Neuronal stem cell (in vitro differentiated cells): ENCODE results near the gene FSD1.
"Not testable (repeated sequence)": the region's sequence is repeated elsewhere in the genome, so short reads cannot be mapped to it uniquely, and the experiment has no call there.

ENCODE experiments used
- DNase-seq: peaks from one replicate; pipeline ENCODE4 v3.0.0-alpha.2; 2013; ENCODE audit warnings: low spot score
- H2AFZ ChIP-seq: one replicate; pipeline ENCODE4 v1.6.1; 2013; ENCODE audit warnings: mild to moderate bottlenecking, low read length, inconsistent platforms
- H2AK5ac ChIP-seq: 2 replicates; pipeline ENCODE4 v1.6.1; 2013; ENCODE audit warnings: low read depth, mild to moderate bottlenecking, inconsistent platforms, low read length, moderate library complexity, mixed read lengths
- H2BK120ac ChIP-seq: 2 replicates; pipeline ENCODE4 v1.6.1; 2013; ENCODE audit warnings: low read depth, mild to moderate bottlenecking, inconsistent platforms, low read length, moderate library complexity, mixed read lengths
- H2BK12ac ChIP-seq: one replicate; pipeline ENCODE4 v1.6.1; 2013; ENCODE audit warnings: low read length, inconsistent platforms
- H2BK15ac ChIP-seq: 2 replicates; pipeline ENCODE4 v1.6.1; 2013; ENCODE audit warnings: mild to moderate bottlenecking, low read length, inconsistent platforms, mixed read lengths
- H2BK5ac ChIP-seq: one replicate; pipeline ENCODE4 v1.6.1; 2013; ENCODE audit warnings: inconsistent platforms, mild to moderate bottlenecking, low read length, moderate library complexity
- H3K14ac ChIP-seq: one replicate; pipeline ENCODE4 v1.6.1; 2013; ENCODE audit warnings: low read length, inconsistent platforms
- H3K18ac ChIP-seq: 2 replicates; pipeline ENCODE4 v1.6.1; 2013; ENCODE audit warnings: low read length, inconsistent platforms
- H3K23ac ChIP-seq: 2 replicates; pipeline ENCODE4 v1.6.1; 2013; ENCODE audit warnings: low read depth, mild to moderate bottlenecking, mixed read lengths, low read length, inconsistent platforms; ENCODE audit not compliant: poor library complexity
- H3K27ac ChIP-seq: replicated peaks from 3 replicates; pipeline ENCODE4 v1.5.1; 2013; ENCODE audit warnings: low read length, inconsistent platforms
- H3K27me3 ChIP-seq, 3 experiments: 2 replicates each; pipeline ENCODE4 v1.6.1; 2013; ENCODE audit warnings: low read length in 3 of 3, mild to moderate bottlenecking in 2 of 3, inconsistent platforms in 1 of 3, low read depth in 1 of 3, mixed read lengths in 1 of 3, moderate library complexity in 1 of 3; ENCODE audit not compliant: control insufficient read depth in 3 of 3, insufficient read depth in 3 of 3
- H3K36me3 ChIP-seq, 2 donors: replicated peaks in 1 of 2; 2 replicates each; pipeline ENCODE4 v1.6.1; 2013; ENCODE audit warnings: low read length in 2 of 2; ENCODE audit not compliant: control insufficient read depth in 2 of 2, insufficient read depth in 2 of 2
- H3K4ac ChIP-seq: 2 replicates; pipeline ENCODE4 v1.6.1; 2013; ENCODE audit warnings: inconsistent platforms, mild to moderate bottlenecking, low read length, moderate library complexity
- H3K4me1 ChIP-seq, 2 donors: 1 replicate in 1 of 2; 2 replicates in 1 of 2; pipeline ENCODE4 v1.6.1; 2013; ENCODE audit warnings: low read length in 2 of 2, low read depth in 1 of 2; ENCODE audit not compliant: control insufficient read depth in 2 of 2, insufficient read depth in 1 of 2
- H3K4me2 ChIP-seq: one replicate; pipeline ENCODE4 v1.6.1; 2013; ENCODE audit warnings: mild to moderate bottlenecking, low read length, inconsistent platforms; ENCODE audit not compliant: insufficient read depth, poor library complexity, severe bottlenecking
- H3K4me3 ChIP-seq, 2 donors: 2 replicates each; pipeline ENCODE4 v1.5.1; 2013; ENCODE audit warnings: low read length in 2 of 2, mild to moderate bottlenecking in 2 of 2, inconsistent platforms in 1 of 2, moderate library complexity in 1 of 2
- H3K79me1 ChIP-seq: one replicate; pipeline ENCODE4 v1.6.1; 2013; ENCODE audit warnings: low read depth, mild to moderate bottlenecking, inconsistent platforms, low read length, moderate library complexity
- H3K9ac ChIP-seq: one replicate; pipeline ENCODE4 v1.6.1; 2013; ENCODE audit warnings: mild to moderate bottlenecking, low read depth, low read length, inconsistent platforms; ENCODE audit not compliant: poor library complexity
- H3K9me3 ChIP-seq, 2 donors: replicated peaks in 1 of 2; 2 replicates each; pipeline versions ENCODE3 to v1.6.1; 2013; ENCODE audit warnings: low read length in 2 of 2, mild to moderate bottlenecking in 2 of 2, inconsistent platforms in 1 of 2, low read depth in 1 of 2, mixed read lengths in 1 of 2, moderate library complexity in 1 of 2; ENCODE audit not compliant: control insufficient read depth in 2 of 2, insufficient read depth in 1 of 2
- H4K8ac ChIP-seq: one replicate; pipeline ENCODE4 v1.6.1; 2013; ENCODE audit warnings: low read depth, mild to moderate bottlenecking, inconsistent platforms, low read length, moderate library complexity
- H4K91ac ChIP-seq: one replicate; pipeline ENCODE4 v1.6.1; 2013; ENCODE audit warnings: low read length, low read depth, mild to moderate bottlenecking, inconsistent platforms; ENCODE audit not compliant: poor library complexity
- whole genome bisulfite sequencing, 2 donors: extraction: QIAGEN DNeasy Blood & Tissue Kit; methylation state at CpG; one replicate each; pipeline ENCODE4 v1.1.7; 2013; ENCODE audit warnings: missing lambda C conversion rate in 2 of 2, mixed read lengths in 1 of 2; ENCODE audit not compliant: insufficient read length in 2 of 2, insufficient replicate concordance in 1 of 2; ENCODE audit errors: extremely low coverage in 2 of 2; 5-methylcytosine and 5-hydroxymethylcytosine counted together

Gene FSD1

DNA sequence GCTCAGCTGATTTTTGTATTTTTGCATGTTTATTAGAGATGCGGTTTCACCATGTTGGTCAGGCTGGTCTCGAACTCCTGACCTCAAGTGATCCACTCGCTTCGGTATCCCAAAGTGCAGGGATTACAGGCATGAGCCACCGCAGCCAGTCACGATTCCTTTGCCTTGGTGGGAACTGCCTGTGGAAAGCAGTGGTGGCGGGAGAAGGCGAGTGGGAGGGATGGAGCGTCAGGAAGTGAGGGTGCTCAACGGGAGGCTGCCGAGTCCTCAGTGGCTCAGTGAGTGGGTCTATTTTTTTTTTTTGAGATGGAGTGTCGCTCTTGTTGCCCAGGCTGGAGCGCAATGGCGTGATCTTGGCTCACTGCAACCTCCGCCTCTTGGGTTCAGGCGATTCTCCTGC, 44.8 kb downstream of the FSD1 start:
- H3K18ac ChIP-seq, H2BK120ac ChIP-seq, H3K4me3 ChIP-seq, H4K8ac ChIP-seq, H3K27me3 ChIP-seq, H2BK12ac ChIP-seq, H4K91ac ChIP-seq, H3K27ac ChIP-seq, H3K23ac ChIP-seq, DNase-seq, H3K4ac ChIP-seq, H2BK5ac ChIP-seq, H3K79me1 ChIP-seq, H3K9me3 ChIP-seq, H2BK15ac ChIP-seq, H3K14ac ChIP-seq, H2AK5ac ChIP-seq, H3K4me1 ChIP-seq, H3K9ac ChIP-seq, H2AFZ ChIP-seq, H3K4me2 ChIP-seq: not testable (repeated sequence)
- peaks cover 24 to 72% of the 10 kb centered on the region in 2 donors for H3K36me3 ChIP-seq
- no CpG with 5 or more reads among the region's 16 CpGs for WGBS, 2 donors

DNA sequence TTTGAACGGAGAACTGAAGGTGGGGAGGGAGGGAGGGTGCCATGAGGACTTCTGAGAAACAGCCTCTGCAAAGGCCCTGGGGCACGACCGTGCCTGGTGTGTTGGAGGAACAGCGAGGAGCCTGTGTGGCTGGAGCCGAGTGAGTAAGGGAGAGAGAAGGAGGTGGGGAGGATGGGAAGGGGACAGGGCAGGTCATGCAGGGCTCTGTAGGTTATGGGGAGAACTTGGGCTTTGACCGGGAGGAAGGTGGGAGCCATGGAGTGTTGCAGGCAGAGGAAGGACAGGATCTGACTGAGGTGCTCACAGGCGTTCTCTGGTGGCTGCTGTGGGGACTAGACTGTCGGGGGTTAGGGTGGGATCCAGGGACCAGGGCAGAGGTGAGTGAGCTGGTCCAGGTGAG, 45.7 kb downstream of the FSD1 start:
- no peak overlapping the region for H2BK15ac ChIP-seq
- H2AFZ ChIP-seq = no peak overlapping the region
- H3K4me1 ChIP-seq = peaks cover 0 to 1% of the 10 kb centered on the region in 2 donors
- no peak overlapping the region for H3K23ac ChIP-seq
- H4K91ac ChIP-seq = no peak overlapping the region
- DNase-seq = no peak
- H3K27me3 ChIP-seq = no peaks in the 10 kb centered on the region
- no peak overlapping the region for H3K9ac ChIP-seq
- no peak overlapping the region for H3K4me2 ChIP-seq
- H3K36me3 ChIP-seq = peaks cover 28 to 80% of the 10 kb centered on the region in 2 donors
- no peak overlapping the region for H2BK5ac ChIP-seq
- peak overlapping the region in 1 of 2 donors; percentile 5 for H3K4me3 ChIP-seq
- no CpG with 5 or more reads among the region's 8 CpGs for whole genome bisulfite sequencing, 2 donors
- no peak overlapping the region for H2BK120ac ChIP-seq
- no peaks in the 10 kb centered on the region for H3K9me3 ChIP-seq
- no peak overlapping the region for H4K8ac ChIP-seq
- H3K14ac ChIP-seq = no peak overlapping the region
- H3K4ac ChIP-seq = no peak overlapping the region
- no peak overlapping the region for H2AK5ac ChIP-seq
- H2BK12ac ChIP-seq = no peak overlapping the region
- peaks cover 3% of the 10 kb centered on the region for H3K79me1 ChIP-seq
- no peak overlapping the region for H3K18ac ChIP-seq
- H3K27ac ChIP-seq = no peak overlapping the region

DNA sequence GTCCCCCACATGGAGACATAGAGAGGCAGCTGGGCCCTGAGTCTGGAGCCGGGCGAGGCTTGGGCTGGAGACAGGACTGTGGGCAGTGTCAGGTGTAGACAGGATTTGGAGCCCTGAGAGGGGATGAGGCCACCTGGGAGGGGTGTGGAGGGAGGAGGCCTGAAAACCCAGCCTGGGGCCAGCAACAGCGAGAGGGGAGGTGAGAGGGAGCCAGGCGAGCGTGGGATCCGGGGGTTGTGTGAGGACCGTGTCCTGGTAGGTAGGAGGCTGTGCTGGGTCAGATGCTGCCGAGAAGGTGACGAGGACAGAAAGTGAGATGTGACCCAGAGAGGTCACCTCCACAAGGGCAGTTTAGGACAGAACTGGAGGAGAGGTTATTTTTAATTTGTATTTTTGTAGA, 46.3 kb downstream of the FSD1 start:
- Histone ChIP-seq H3K23ac (peak overlapping the region; percentile 17), H4K91ac (no peak overlapping the region), H2AK5ac (no peak overlapping the region), H2BK5ac (no peak overlapping the region), H2AFZ (no peak overlapping the region), H3K9me3 (no peaks in the 10 kb centered on the region), H3K14ac (no peak overlapping the region), H3K9ac (no peak overlapping the region), H3K4me2 (no peak overlapping the region), H3K4ac (no peak overlapping the region), H3K4me3 (no peak overlapping the region), H2BK12ac (peak overlapping the region; percentile 46), H3K36me3 (peaks cover 24 to 77% of the 10 kb centered on the region in 2 donors), H3K4me1 (peaks cover 0 to 1% of the 10 kb centered on the region in 2 donors), H4K8ac (no peak overlapping the region), H2BK15ac (no peak overlapping the region), H3K27me3 (no peaks in the 10 kb centered on the region), H3K79me1 (peaks cover 3% of the 10 kb centered on the region), H3K27ac (no peak overlapping the region), H3K18ac (no peak overlapping the region), H2BK120ac (no peak overlapping the region)
- DNase-seq = no peak
- no CpG with 5 or more reads among the region's 9 CpGs for WGBS, 2 donors

DNA sequence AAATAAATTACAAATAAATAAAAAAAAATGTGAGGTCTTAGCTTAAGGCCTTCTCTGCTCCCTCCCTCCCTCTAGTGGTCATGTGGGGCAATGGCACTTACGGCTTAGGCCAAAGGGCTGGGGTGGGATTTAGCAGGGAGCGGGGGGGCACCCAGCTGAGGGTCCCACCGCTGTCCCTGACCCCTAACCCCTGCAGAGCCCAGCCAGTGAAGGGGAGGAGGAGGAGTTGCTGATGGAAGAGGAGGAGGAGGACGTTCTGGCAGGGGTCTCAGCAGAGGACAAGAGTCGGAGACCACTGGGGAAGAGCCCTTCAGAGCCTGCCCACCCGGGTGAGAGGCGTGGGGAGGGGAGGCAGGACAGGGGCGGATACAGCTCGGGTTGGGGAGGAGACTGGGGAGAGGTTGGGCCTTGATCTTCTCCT, 48.3 kb downstream of the FSD1 start:
- Histone ChIP-seq H2BK15ac (peak overlapping the region; percentile 55), H2AFZ (no peak overlapping the region), H3K9ac (peak overlapping the region; percentile 60), H3K4me2 (no peak overlapping the region), H3K18ac (peak overlapping the region; percentile 27), H3K14ac (no peak overlapping the region), H2BK12ac (no peak overlapping the region), H3K79me1 (peaks cover 5% of the 10 kb centered on the region), H3K9me3 (no peaks in the 10 kb centered on the region), H3K4me3 (no peak overlapping the region), H3K27me3 (no peaks in the 10 kb centered on the region), H2AK5ac (peak overlapping the region; percentile 86), H2BK5ac (no peak overlapping the region), H3K27ac (no peak overlapping the region), H3K36me3 (peaks cover 22 to 80% of the 10 kb centered on the region in 2 donors), H3K4ac (no peak overlapping the region), H4K91ac (no peak overlapping the region), H3K4me1 (peaks cover 0 to 1% of the 10 kb centered on the region in 2 donors), H3K23ac (no peak overlapping the region), H2BK120ac (no peak overlapping the region), H4K8ac (no peak overlapping the region)
- WGBS, 2 donors = no CpG with 5 or more reads among the region's 9 CpGs
- DNase-seq = peak; percentile 72
